Sigmoid colon (tissue), 7 donors: ENCODE measurements around the gene NTN1. TPM values are rescaled to one million over a fixed set of nuclear protein-coding genes. Genes with fewer than 3 reads are reported as not detected.
A peak's percentile ranks its signal among the peaks of the same experiment; 100 is the strongest.

Source experiments
- DNase-seq: peaks from one replicate; pipeline ENCODE4 v3.0.0-alpha.2; 2019
- H3K27ac ChIP-seq, 4 donors: fragments of 200-600 bp; sonication (generic); one replicate each; pipeline ENCODE4 v1.5.1; 2016 to 2019; ENCODE audit warnings: mild to moderate bottlenecking in 1 of 4
- H3K27me3 ChIP-seq, 3 donors: fragments of 200-600 bp; sonication (generic); one replicate each; pipeline ENCODE4 v1.5.1; 2019; ENCODE audit warnings: mild to moderate bottlenecking in 1 of 3
- H3K36me3 ChIP-seq, 4 donors: fragments of 200-600 bp; sonication (generic); one replicate each; pipeline ENCODE4 v1.5.1; 2016 to 2019
- H3K4me1 ChIP-seq, 4 donors: fragments of 200-600 bp; sonication (generic); one replicate each; pipeline ENCODE4 v1.5.1; 2017 to 2019
- H3K4me3 ChIP-seq, 4 donors: fragments of 200-600 bp; sonication (generic); one replicate each; pipeline ENCODE4 v1.5.1; 2017 to 2019; ENCODE audit warnings: mild to moderate bottlenecking in 2 of 4, moderate library complexity in 1 of 4
- H3K9me3 ChIP-seq, 4 donors: fragments of 200-600 bp in 3 of 4; sonication (generic) in 3 of 4; one replicate each; pipeline versions ENCODE4 v1.5.1 to v1.6.1; 2013 to 2019
- CTCF ChIP-seq, 4 experiments: fragments of 450-650 bp in 3 of 4; fragments of 200-600 bp in 1 of 4; IDR thresholded peaks; one replicate each; pipeline ENCODE4 v1.5.1; 2016 to 2019; ENCODE audit warnings: antibody characterized with exemption in 4 of 4, mild to moderate bottlenecking in 3 of 4, moderate library complexity in 2 of 4
- EP300 ChIP-seq, 4 donors: sonication (generic); formaldehyde crosslinking; IDR thresholded peaks; one replicate each; pipeline ENCODE4 v1.6.1; 2017; ENCODE audit warnings: antibody characterized with exemption in 4 of 4
- POLR2A ChIP-seq, 2 donors: fragments of 450-650 bp; IDR thresholded peaks; one replicate each; pipeline ENCODE4 v1.6.1; 2016; ENCODE audit warnings: antibody characterized with exemption in 2 of 2, mild to moderate bottlenecking in 2 of 2, moderate library complexity in 2 of 2
- POLR2AphosphoS5 ChIP-seq, 4 donors: sonication (generic); formaldehyde crosslinking; IDR thresholded peaks; one replicate each; pipeline ENCODE4 v1.6.1; 2017; ENCODE audit warnings: antibody characterized with exemption in 4 of 4
- WGBS, 2 donors: extraction: QIAGEN DNeasy Blood & Tissue Kit; methylation state at CpG; one replicate each; pipeline ENCODE4 v1.1.7; 2013; 5-methylcytosine and 5-hydroxymethylcytosine counted together
- intact Hi-C: fragments of 100-400 bp; cut with DNase I; formaldehyde crosslinking; loops from one replicate; pipeline ENCODE4 v1.15.1; 2023
- polyA plus RNA-seq, 3 donors: library from polyadenylated mRNA; stranded (reverse); fragments of 200-250 nt; gene quantifications; one replicate each; pipeline ENCODE4 v1.2.3, GENCODE V29; 2013
- total RNA-seq, 4 donors: library from RNA; depleted of rRNA; stranded (reverse); fragments of >200 nt; gene quantifications; one replicate each; pipeline ENCODE4 v1.1.0, GENCODE V29; 2016
- donor health status: healthy with polysubstance abuse.
- donor health status: Bipolar disorder and iron deficiency.
- donor health status: healthy.

The NTN1 gene
- total and polyA plus RNA-seq, 7 donors: 0.69 to 20.3 (median 10.5) TPM

- 7 to 52% methylated on average over 5 of the region's 5 CpGs for WGBS, 2 donors
- no peaks in the 10 kb centered on the region for H3K27me3 ChIP-seq
- peaks cover 0 to 18% (median 10%) of the 10 kb centered on the region in 4 donors for H3K4me1 ChIP-seq
- intact Hi-C loops: no loop called here
- H3K27ac ChIP-seq: peak overlapping the region in 3 of 4 donors; percentile 33 to 81 (median 42)
- peaks cover 0 to 9% (median 0%) of the 10 kb centered on the region in 4 donors for H3K9me3 ChIP-seq
- no peak for TF ChIP-seq EP300 (IDR thresholded peaks at IDR 0.05)
- peak in 1 of 4 donors; percentile 20 for TF ChIP-seq POLR2AphosphoS5 (IDR thresholded peaks at IDR 0.05)
- H3K4me3 ChIP-seq: no peak overlapping the region
- DNase-seq: peak; percentile 60
- peaks cover 0 to 4% (median 0%) of the 10 kb centered on the region in 4 donors for H3K36me3 ChIP-seq
These were observed 196.1 kb downstream of the NTN1 start for GRCh38 chr17:9217151-9218056.

GRCh38 chr17:9218064-9218635, 196.8 kb downstream of the NTN1 start:
- whole genome bisulfite sequencing, 2 donors: 84 to 93% methylated on average over 8 of the region's 8 CpGs
- DNase-seq: no peak
- H3K4me3 ChIP-seq: no peak overlapping the region

GRCh38 chr17:9218911-9219310, 197.6 kb downstream of the NTN1 start:
- 97% methylated on average over 15 of the region's 15 CpGs for WGBS, 2 donors
- H3K36me3 ChIP-seq: peaks cover 0 to 4% (median 0%) of the 10 kb centered on the region in 4 donors
- TF ChIP-seq CTCF (IDR thresholded peaks at IDR 0.05) (no peak), POLR2A (IDR thresholded peaks at IDR 0.05) (no peak), POLR2AphosphoS5 (IDR thresholded peaks at IDR 0.05) (no peak), EP300 (IDR thresholded peaks at IDR 0.05) (no peak)
- no peak for DNase-seq
- H3K4me1 ChIP-seq: peaks cover 0 to 18% (median 10%) of the 10 kb centered on the region in 4 donors
- H3K27ac ChIP-seq: peak overlapping the region in 1 of 4 donors; percentile 81
- intact Hi-C loops: no loop called here
- H3K27me3 ChIP-seq: no peaks in the 10 kb centered on the region
- H3K4me3 ChIP-seq: no peak overlapping the region
- peaks cover 0 to 9% (median 0%) of the 10 kb centered on the region in 4 donors for H3K9me3 ChIP-seq

More at GRCh38 chr17:9218064-9218635, 196.8 kb downstream of the NTN1 start:
- no peak for TF ChIP-seq EP300 (IDR thresholded peaks at IDR 0.05)
- TF ChIP-seq POLR2AphosphoS5 (IDR thresholded peaks at IDR 0.05): no peak
- no peak for TF ChIP-seq CTCF (IDR thresholded peaks at IDR 0.05)
- Histone ChIP-seq H3K27ac (peak overlapping the region in 2 of 4 donors; percentile 42 to 81), H3K36me3 (peaks cover 0 to 4% (median 0%) of the 10 kb centered on the region in 4 donors), H3K4me1 (peaks cover 0 to 18% (median 10%) of the 10 kb centered on the region in 4 donors), H3K9me3 (peaks cover 0 to 9% (median 0%) of the 10 kb centered on the region in 4 donors), H3K27me3 (no peaks in the 10 kb centered on the region)
- intact Hi-C loops: no loop called here

GRCh38 chr17:9219631-9220397, 198.5 kb downstream of the NTN1 start:
- WGBS, 2 donors: 93 to 95% methylated on average over 13 of the region's 13 CpGs
- no peak for DNase-seq
- intact Hi-C loops: no loop called here
- Histone ChIP-seq H3K4me3 (no peak overlapping the region), H3K4me1 (peaks cover 0 to 18% (median 10%) of the 10 kb centered on the region in 4 donors), H3K27ac (no peak overlapping the region), H3K27me3 (no peaks in the 10 kb centered on the region), H3K9me3 (peaks cover 0 to 7% (median 0%) of the 10 kb centered on the region in 4 donors), H3K36me3 (peaks cover 0 to 4% (median 0%) of the 10 kb centered on the region in 4 donors)
- TF ChIP-seq CTCF (IDR thresholded peaks at IDR 0.05): no peak
